MM.1S (cell line): ENCODE results near the gene S100A7.

Experiments
- DNase-seq: peaks from one replicate; pipeline ENCODE4 v3.0.0-alpha.2; 2015
- H2AFZ ChIP-seq: fragments of 300-600 bp; sonication (generic); 2 replicates; pipeline ENCODE4 v1.6.0; 2016; ENCODE audit warnings: antibody characterized with exemption, low read length
- H3F3A ChIP-seq: fragments of 300-600 bp; sonication (generic); 2 replicates; pipeline ENCODE4 v1.6.1; 2016; ENCODE audit warnings: mild to moderate bottlenecking, antibody characterized with exemption, low read length, moderate library complexity, mixed read lengths; ENCODE audit not compliant: insufficient read depth
- H3K27ac ChIP-seq: fragments of 300-600 bp; sonication (generic); 2 replicates; pipeline ENCODE4 v1.5.1; 2016; ENCODE audit warnings: mild to moderate bottlenecking, low read length
- H3K27me3 ChIP-seq: fragments of 300-600 bp; sonication (generic); replicated peaks from 2 replicates; pipeline ENCODE4 v1.6.0; 2016; ENCODE audit warnings: low read length; ENCODE audit not compliant: insufficient read depth
- H3K36me3 ChIP-seq: fragments of 300-600 bp; sonication (generic); replicated peaks from 2 replicates; pipeline ENCODE4 v1.6.1; 2016; ENCODE audit warnings: mild to moderate bottlenecking, low read length, mixed read lengths; ENCODE audit not compliant: insufficient read depth
- H3K4me1 ChIP-seq: fragments of 300-600 bp; sonication (generic); 2 replicates; pipeline ENCODE4 v1.6.1; 2016; ENCODE audit warnings: low read length, mixed read lengths
- H3K4me2 ChIP-seq: fragments of 300-600 bp; sonication (generic); 2 replicates; pipeline ENCODE4 v1.6.0; 2016; ENCODE audit warnings: low read depth, low read length
- H3K4me3 ChIP-seq: fragments of 300-600 bp; sonication (generic); 2 replicates; pipeline ENCODE4 v1.5.1; 2016; ENCODE audit warnings: low read length, mixed read lengths
- H3K79me2 ChIP-seq: fragments of 300-600 bp; sonication (generic); 2 replicates; pipeline ENCODE4 v1.6.1; 2016; ENCODE audit warnings: mixed run types, low read length, mixed read lengths
- H3K9ac ChIP-seq: fragments of 300-600 bp; sonication (generic); 2 replicates; pipeline ENCODE4 v1.6.1; 2016; ENCODE audit warnings: low read length, mixed read lengths
- H3K9me2 ChIP-seq: fragments of 300-600 bp; sonication (generic); replicated peaks from 2 replicates; pipeline ENCODE4 v1.6.1; 2016; ENCODE audit warnings: mild to moderate bottlenecking, low read length, mixed read lengths; ENCODE audit not compliant: insufficient read depth
- H3K9me3 ChIP-seq: fragments of 300-600 bp; sonication (generic); replicated peaks from 2 replicates; pipeline ENCODE4 v1.6.1; 2016; ENCODE audit warnings: mild to moderate bottlenecking, low read length, mixed read lengths; ENCODE audit not compliant: insufficient read depth
- H4K20me1 ChIP-seq: fragments of 300-600 bp; sonication (generic); 2 replicates; pipeline ENCODE4 v1.6.1; 2016; ENCODE audit warnings: mild to moderate bottlenecking, low read length, moderate library complexity, mixed read lengths; ENCODE audit not compliant: insufficient read depth
- CTCF ChIP-seq: fragments of 300-600 bp; sonication (generic); IDR thresholded peaks from 2 replicates; pipeline ENCODE4 v1.5.1; 2016; ENCODE audit warnings: antibody characterized with exemption, low read length, mixed read lengths
- EZH2 ChIP-seq: fragments of 300-600 bp; sonication (generic); optimal IDR thresholded peaks from 2 replicates; pipeline ENCODE3; 2017; ENCODE audit warnings: low read depth, mild to moderate bottlenecking, antibody characterized with exemption, low read length, mixed read lengths
- EZH2phosphoT487 ChIP-seq: fragments of 300-600 bp; sonication (generic); IDR thresholded peaks from 2 replicates; pipeline ENCODE4 v1.6.1; 2018; ENCODE audit warnings: antibody characterized with exemption, low read length

Gene S100A7

GRCh38 chr1:153474347-153474746, 13.9 kb upstream of the S100A7 start:
- Histone ChIP-seq H3K4me1 (no peaks in the 10 kb centered on the region), H3K9me2 (no peaks in the 10 kb centered on the region), H3K4me2 (no peak overlapping the region), H3K36me3 (no peaks in the 10 kb centered on the region), H2AFZ (no peak overlapping the region), H3K4me3 (no peak overlapping the region), H3K27me3 (no peaks in the 10 kb centered on the region), H4K20me1 (no peaks in the 10 kb centered on the region), H3K79me2 (no peaks in the 10 kb centered on the region), H3K9ac (no peak overlapping the region), H3F3A (no peaks in the 10 kb centered on the region), H3K27ac (no peak overlapping the region), H3K9me3 (no peaks in the 10 kb centered on the region)
- TF ChIP-seq EZH2 = no peak
- no peak for TF ChIP-seq CTCF
- TF ChIP-seq EZH2phosphoT487 = no peak
- no peak for DNase-seq

- Histone ChIP-seq H3K4me3 (no peak overlapping the region), H3K27ac (no peak overlapping the region), H4K20me1 (no peaks in the 10 kb centered on the region), H3K27me3 (no peaks in the 10 kb centered on the region), H3F3A (no peaks in the 10 kb centered on the region), H3K36me3 (no peaks in the 10 kb centered on the region), H3K9me3 (no peaks in the 10 kb centered on the region), H3K79me2 (no peaks in the 10 kb centered on the region), H3K9ac (no peak overlapping the region), H3K9me2 (no peaks in the 10 kb centered on the region), H3K4me1 (no peaks in the 10 kb centered on the region), H2AFZ (no peak overlapping the region), H3K4me2 (no peak overlapping the region)
- no peak for DNase-seq
- TF ChIP-seq EZH2phosphoT487 (no peak), EZH2 (no peak), CTCF (no peak)
These were observed 10.3 kb upstream of the S100A7 start for GRCh38 chr1:153470707-153471106.

DNA sequence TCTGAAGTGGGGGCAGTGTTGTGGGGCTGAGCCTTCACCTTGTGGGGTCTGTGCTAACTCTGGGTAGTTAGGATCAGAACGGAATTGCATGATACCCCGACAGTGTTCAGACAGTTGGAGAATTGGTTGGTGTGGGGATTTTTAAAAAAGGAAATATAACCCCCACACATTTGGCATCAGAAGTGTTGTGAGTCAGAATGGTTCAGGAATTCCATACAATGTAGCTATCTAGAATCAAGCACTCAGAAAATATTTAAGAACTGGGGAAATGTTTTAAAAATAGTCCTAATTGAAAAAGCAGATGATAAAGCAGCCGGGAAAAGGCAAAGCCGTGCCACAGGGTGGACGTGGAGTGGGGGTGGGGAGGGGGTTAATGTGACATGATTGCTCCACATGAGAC, 6.5 kb upstream of the S100A7 start:
- Histone ChIP-seq H3K9me3 (no peaks in the 10 kb centered on the region), H3K79me2 (no peaks in the 10 kb centered on the region), H3K9ac (no peak overlapping the region), H3K27me3 (0 out of 2 replicates have a peak, but pooled peaks cover 15% of the 10 kb centered on the region), H3K4me1 (no peaks in the 10 kb centered on the region), H3F3A (no peaks in the 10 kb centered on the region), H3K9me2 (no peaks in the 10 kb centered on the region), H3K36me3 (no peaks in the 10 kb centered on the region), H3K27ac (no peak overlapping the region), H4K20me1 (no peaks in the 10 kb centered on the region), H2AFZ (no peak overlapping the region), H3K4me2 (no peak overlapping the region), H3K4me3 (no peak overlapping the region)
- no peak for DNase-seq
- no peak for TF ChIP-seq EZH2
- TF ChIP-seq CTCF = no peak
- TF ChIP-seq EZH2phosphoT487 = no peak
